ENCODE data around the gene CBX6.
A peak's percentile ranks its signal among the peaks of the same experiment; 100 is the strongest.
"Not testable (repeated sequence)": the region's sequence is repeated elsewhere in the genome, so short reads cannot be mapped to it uniquely, and the experiment has no call there.

Gene CBX6

DNA sequence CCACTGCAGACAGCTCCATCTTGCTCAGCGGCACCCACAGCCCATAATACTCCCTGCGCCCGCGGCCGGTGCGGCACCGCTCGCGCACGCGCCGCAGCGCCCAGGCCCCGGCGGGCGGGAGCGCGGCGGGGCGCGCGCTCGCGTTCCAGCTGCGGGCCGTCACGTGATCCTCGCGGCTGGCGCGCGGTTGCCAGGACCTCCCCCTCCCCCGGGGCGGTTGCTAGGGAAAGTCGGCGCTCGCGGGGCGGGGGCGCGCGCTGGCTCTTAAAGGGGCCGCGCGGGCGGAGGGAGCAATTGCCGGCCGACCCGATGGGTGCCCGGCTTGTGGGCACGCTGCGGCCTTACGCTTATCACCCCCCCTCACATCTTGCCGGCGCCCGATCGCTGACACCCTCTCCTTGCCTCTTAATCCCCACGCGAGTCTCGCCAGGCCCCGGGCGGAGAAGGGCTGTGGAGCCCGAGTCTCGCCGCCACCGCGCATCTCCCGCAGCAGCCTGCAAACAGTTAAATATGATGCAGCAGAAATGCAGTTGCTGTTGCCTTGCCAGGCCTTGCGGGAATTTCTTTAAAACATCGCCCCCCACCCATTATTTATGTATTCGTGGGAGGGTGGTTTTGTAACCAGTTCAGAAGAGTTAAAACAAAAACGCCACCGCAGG lies at the start of gene CBX6:
Gene CBX6 (minus strand): TSS at position 45 of the 659 bp plus-strand sequence. CDS start 26 bp downstream, at position 19.
- DNase-seq (ENCODE audit: extremely low read depth in 1 of 2, low read depth in 1 of 2), result peak; percentile 85 to 88

DNA sequence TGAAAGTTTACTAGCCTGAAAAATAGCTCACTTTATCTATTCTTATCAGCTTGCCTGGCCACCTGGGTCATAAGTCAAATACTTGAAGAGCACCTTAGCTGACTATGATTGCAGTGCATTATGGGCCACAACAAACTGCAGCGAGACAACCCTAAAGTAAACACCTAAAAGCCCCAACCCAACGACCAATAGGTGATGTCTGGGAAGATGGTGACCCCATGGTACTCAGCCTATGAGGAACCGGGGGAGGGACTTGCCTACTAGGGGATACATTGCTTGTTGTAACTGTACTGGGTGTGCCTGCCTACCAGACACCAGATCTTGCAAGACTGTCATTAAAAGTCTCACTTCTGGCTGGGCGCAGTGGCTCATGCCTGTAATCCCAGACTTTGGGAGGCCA lies 49.8 kb upstream of the CBX6 start:
- DNase-seq (ENCODE audit: extremely low read depth in 1 of 2, low read depth in 1 of 2), result no peak

DNA sequence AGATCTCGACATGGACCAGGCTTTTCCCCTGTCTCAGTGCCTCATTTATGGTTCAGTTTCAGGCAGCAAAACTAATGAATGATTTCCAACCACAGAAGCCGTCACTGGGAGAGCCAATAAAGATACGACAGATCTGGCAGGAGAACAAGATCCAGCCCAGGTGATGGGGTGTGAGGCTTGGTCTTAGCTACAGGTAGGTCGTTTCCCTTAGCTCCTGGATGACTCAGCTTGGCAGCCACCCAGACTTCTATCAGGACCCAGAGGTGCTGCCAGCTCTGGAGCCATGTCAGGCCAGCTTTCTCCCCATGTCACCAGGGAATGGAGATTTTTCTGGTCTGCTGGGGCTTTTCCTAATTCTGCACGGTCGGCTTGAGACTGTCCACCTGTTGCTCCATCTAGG lies 49.1 kb upstream of the CBX6 start:
- DNase-seq (ENCODE audit: extremely low read depth in 1 of 2, low read depth in 1 of 2), result no peak

- no peak for DNase-seq (ENCODE audit: extremely low read depth in 1 of 2, low read depth in 1 of 2)
Measured at GRCh38 chr22:38919631-38920190, 47.7 kb upstream of the CBX6 start.

- DNase-seq (ENCODE audit: extremely low read depth in 1 of 2, low read depth in 1 of 2), result no peak
Measured at GRCh38 chr22:38911434-38911833, 39.4 kb upstream of the CBX6 start.

GRCh38 chr22:38907767-38908166 lies 35.8 kb upstream of the CBX6 start:
- no peak for DNase-seq (ENCODE audit: extremely low read depth in 1 of 2, low read depth in 1 of 2)

DNA sequence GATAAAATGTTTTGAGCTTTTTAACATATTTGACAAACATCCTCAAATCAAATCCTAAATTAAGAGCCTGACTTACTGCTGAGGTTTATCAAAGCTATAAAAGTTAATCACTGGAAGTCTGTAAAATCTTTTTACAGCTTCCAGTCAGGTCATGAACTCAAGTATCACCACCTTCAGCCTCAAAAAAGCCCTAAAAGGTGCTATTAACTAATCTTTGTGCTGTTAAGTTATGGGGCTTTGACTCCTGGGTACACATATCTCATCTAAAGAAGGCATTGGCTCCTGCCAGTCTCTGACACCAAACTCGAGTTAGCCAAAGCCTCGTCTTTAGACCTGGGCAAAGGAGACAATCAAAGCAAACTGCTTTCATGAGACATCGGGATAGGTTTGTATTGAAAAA lies 34.0 kb upstream of the CBX6 start:
- no peak for DNase-seq (ENCODE audit: extremely low read depth in 1 of 2, low read depth in 1 of 2)

GRCh38 chr22:38904052-38904617 lies 32.1 kb upstream of the CBX6 start:
- DNase-seq (ENCODE audit: extremely low read depth in 1 of 2, low read depth in 1 of 2), result not testable (repeated sequence)

DNA sequence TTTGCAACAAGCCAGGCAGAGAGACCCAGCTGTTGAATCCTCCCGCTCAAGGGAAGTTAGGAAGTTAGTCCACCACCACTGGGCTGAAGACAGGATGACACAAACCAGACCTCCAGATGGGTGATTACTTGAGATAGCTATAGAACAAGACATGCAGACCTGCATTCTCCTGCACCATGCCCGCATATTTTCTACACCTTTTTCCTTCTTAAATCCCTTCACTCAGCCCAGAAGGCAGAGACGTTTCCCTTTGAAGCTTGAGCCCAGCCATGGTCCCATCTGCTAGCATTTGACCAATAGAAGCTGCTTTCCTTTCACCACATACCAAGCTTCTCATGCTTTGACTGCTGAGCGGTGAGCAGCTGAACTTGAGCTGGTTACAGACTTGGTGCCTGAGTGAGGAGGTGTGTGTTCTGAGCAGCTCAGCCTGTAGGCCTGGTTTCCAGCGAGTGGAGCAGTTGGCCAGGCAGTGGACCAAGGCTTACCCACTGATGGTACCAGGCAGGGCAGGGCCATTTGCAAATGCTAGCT lies 29.2 kb upstream of the CBX6 start:
- no peak for DNase-seq (ENCODE audit: extremely low read depth in 1 of 2, low read depth in 1 of 2)

GRCh38 chr22:38900677-38901076 lies 28.7 kb upstream of the CBX6 start:
- DNase-seq (ENCODE audit: extremely low read depth in 1 of 2, low read depth in 1 of 2), result no peak

DNA sequence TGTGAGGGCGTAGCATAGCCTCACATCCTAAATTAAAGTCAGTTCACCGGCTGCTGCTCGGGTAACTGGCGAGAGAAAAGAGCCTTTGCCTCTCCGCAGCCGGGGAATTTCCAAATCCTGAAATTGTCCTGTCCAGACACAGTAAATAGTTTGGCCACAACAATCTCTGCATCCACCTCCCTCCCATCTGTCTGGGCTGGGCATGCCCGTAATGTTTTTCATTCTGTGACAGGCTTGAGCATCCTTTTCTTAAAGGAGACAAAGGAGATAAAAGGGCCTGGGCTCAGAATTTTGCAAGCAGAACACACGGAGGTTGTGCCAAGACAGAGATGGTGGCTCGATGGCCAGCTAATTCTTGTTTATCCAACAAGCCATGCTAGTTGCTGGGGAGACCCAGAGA lies 19.2 kb upstream of the CBX6 start:
- DNase-seq (ENCODE audit: extremely low read depth in 1 of 2, low read depth in 1 of 2), result no peak

DNA sequence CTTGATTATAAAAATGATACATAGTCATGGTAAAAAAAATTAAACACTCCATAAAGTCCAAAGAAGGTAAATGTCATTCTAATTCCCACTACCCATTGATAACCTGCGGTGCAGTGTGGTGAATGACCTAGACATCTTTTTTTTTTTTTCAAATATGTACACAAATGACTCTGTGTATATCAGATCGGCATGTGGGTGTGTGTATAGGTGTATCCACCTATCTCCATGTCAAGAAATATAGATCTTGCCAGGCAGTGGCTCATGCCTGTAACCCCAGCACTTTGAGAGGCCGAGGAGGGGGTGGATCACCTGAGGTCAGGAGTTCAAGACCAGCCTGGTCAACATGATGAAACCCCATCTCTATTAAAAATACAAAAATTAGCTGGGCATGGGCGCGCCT lies 18.4 kb upstream of the CBX6 start:
- DNase-seq (ENCODE audit: extremely low read depth in 1 of 2, low read depth in 1 of 2), result no peak

- no peak for DNase-seq (ENCODE audit: extremely low read depth in 1 of 2, low read depth in 1 of 2)
Measured at GRCh38 chr22:38886333-38886732, 14.3 kb upstream of the CBX6 start.

GRCh38 chr22:38882972-38883622 lies 11.1 kb upstream of the CBX6 start:
- DNase-seq (ENCODE audit: extremely low read depth in 1 of 2, low read depth in 1 of 2), result no peak

GRCh38 chr22:38881997-38882879 lies 10.2 kb upstream of the CBX6 start:
- DNase-seq (ENCODE audit: extremely low read depth in 1 of 2, low read depth in 1 of 2), result no peak

DNA sequence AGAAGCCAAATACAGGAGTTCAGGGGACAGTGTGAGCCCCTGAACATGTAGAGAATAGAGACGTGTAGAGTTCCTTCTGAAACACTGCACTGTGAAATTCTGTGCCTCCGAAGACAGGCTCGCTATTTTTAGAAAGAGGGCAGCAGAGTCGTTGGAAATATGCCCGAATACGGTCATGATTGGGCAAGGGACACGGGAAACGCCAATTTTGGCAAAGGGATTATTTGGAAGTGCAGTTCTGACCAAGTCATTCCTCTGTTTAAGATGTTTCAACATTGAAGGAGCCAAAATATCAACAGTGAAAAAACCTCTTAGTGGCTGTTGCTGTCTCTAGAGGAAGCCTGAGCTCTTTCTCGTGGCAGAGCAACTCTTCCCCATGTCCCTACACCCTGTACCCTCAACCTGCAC lies 9.5 kb upstream of the CBX6 start:
- no peak for DNase-seq (ENCODE audit: extremely low read depth in 1 of 2, low read depth in 1 of 2)

DNA sequence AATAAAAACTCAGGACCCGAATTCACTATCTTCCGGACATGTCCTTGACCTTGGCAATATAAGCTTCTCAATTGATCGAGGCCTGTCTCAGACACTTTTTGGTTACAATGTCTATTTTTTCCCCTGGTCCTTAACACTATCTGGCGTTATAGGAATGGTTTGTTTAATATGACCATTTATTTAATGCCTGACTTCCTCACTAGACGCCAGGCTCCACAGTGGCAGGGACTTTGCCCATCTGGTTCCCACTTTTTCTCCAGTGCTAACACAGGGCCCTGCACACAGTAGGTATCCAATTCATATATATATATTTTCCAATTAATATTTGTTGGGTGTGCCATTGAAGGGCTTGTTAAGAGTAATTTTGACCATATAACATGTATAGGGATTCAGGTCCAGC lies 7.9 kb upstream of the CBX6 start:
- no peak for DNase-seq (ENCODE audit: extremely low read depth in 1 of 2, low read depth in 1 of 2)

GRCh38 chr22:38879108-38879729 lies 7.2 kb upstream of the CBX6 start:
- DNase-seq (ENCODE audit: extremely low read depth in 1 of 2, low read depth in 1 of 2), result no peak

DNA sequence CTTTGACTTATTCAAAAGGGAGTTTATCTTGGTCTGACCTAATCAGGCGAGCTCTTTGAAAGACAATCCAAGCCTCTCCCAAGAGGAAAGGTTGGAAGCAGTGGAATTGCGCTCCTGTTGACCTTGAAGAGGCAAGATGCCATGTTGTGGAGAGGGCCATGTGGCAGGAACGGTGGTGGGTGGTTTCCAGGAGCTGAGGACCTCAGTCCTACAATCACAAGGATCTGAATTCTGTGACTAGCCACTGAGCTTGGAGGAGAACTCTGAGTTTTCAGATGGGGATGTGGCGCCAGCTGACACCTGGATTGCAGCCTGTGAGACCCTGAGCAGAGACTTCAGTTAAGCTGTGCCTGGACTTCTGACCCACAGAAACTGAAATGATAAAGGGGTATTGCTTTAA lies 6.0 kb upstream of the CBX6 start:
- no peak for DNase-seq (ENCODE audit: extremely low read depth in 1 of 2, low read depth in 1 of 2)

DNA sequence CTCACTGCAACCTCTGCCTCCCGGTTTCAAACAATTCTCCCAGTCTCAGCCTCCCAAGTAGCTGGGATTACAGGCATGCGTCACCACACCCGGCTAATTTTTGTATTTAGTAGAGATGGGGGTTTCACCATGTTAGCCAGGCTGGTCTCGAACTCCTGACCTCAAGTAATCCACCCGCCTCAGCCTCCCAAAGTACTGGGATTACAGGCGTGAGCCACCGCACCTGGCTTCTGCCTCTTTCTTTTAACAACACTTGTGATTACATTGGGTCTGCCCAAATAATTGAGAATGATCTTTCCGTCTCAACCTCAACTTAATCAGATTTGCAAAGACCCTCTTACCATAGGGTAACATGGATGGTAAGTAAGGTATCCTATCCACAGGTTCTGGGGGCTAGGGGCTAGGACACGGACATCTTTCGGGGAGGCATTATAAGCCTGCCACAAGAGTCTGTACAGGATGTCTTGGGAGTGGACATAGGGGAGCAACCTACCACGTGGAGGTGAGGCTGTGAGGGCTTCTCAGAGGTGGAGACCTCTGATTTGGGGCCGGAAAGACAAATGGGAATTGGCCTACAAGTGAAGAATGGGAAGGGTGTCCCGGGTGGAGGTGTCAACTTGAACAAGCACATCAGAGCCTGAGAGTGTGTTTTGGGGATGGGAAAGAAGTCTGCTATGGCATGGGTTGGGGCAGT lies 2.7 kb upstream of the CBX6 start:
- no peak for DNase-seq (ENCODE audit: extremely low read depth in 1 of 2, low read depth in 1 of 2)

Data from stimulated activated CD8-positive, alpha-beta memory T cell treated with anti-CD3 and anti-CD28 coated beads, Interleukin-7, amount 100 ng/mL, for 48 hours (primary cell).